Measurements from ENCODE around the gene NR1H3. TPM values are rescaled to one million over a fixed set of nuclear protein-coding genes. Genes with fewer than 3 reads are reported as not detected.

Gene NR1H3
- total RNA-seq, 2 donors from 2014 or later: 15.9 to 23.2 TPM

DNA sequence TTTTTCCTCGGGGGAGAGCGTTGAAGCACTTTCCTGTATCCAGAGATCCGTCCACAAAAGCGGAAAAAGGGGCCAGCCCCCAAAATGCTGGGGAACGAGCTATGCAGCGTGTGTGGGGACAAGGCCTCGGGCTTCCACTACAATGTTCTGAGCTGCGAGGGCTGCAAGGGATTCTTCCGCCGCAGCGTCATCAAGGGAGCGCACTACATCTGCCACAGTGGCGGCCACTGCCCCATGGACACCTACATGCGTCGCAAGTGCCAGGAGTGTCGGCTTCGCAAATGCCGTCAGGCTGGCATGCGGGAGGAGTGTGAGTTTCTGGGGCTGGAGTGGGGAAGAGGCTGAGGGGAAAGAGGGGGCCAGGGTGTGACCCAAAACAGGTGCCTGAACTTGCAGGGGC is 2.6 kb downstream of the NR1H3 start:
- Histone ChIP-seq H3K4me3 (no peak overlapping the region), H3K4me1 (peaks cover 0 to 42% of the 10 kb centered on the region in 2 donors), H3K36me3 (no peaks in the 10 kb centered on the region), H3K9me3 (no peaks in the 10 kb centered on the region), H3K27ac (no peak overlapping the region), H3K27me3 (no peaks in the 10 kb centered on the region)
- DNase-seq (ENCODE audit: low spot score): no peak
- TF ChIP-seq, protein P1, sequence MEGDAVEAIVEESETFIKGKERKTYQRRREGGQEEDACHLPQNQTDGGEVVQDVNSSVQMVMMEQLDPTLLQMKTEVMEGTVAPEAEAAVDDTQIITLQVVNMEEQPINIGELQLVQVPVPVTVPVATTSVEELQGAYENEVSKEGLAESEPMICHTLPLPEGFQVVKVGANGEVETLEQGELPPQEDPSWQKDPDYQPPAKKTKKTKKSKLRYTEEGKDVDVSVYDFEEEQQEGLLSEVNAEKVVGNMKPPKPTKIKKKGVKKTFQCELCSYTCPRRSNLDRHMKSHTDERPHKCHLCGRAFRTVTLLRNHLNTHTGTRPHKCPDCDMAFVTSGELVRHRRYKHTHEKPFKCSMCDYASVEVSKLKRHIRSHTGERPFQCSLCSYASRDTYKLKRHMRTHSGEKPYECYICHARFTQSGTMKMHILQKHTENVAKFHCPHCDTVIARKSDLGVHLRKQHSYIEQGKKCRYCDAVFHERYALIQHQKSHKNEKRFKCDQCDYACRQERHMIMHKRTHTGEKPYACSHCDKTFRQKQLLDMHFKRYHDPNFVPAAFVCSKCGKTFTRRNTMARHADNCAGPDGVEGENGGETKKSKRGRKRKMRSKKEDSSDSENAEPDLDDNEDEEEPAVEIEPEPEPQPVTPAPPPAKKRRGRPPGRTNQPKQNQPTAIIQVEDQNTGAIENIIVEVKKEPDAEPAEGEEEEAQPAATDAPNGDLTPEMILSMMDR (IDR thresholded peaks at IDR 0.05): no peak

DNA sequence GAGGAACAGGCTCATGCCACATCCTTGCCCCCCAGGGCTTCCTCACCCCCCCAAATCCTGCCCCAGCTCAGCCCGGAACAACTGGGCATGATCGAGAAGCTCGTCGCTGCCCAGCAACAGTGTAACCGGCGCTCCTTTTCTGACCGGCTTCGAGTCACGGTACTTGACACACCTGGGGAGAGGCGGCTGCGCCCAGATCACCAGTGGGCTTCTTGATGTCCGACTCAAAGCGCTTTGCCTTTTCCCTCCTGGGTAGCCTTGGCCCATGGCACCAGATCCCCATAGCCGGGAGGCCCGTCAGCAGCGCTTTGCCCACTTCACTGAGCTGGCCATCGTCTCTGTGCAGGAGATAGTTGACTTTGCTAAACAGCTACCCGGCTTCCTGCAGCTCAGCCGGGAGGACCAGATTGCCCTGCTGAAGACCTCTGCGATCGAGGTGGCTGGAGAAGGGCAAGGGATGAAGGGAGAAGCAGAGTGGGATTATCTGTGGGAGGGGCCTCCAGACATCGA is 3.5 kb downstream of the NR1H3 start:
- H3K36me3 ChIP-seq: no peaks in the 10 kb centered on the region
- H3K9me3 ChIP-seq: no peaks in the 10 kb centered on the region
- H3K27me3 ChIP-seq: no peaks in the 10 kb centered on the region
- DNase-seq (ENCODE audit: low spot score): no peak
- TF ChIP-seq, protein P1 (IDR thresholded peaks at IDR 0.05): no peak
- H3K4me3 ChIP-seq: no peak overlapping the region
- H3K27ac ChIP-seq: no peak overlapping the region
- H3K4me1 ChIP-seq: peaks cover 0 to 35% of the 10 kb centered on the region in 2 donors

DNA sequence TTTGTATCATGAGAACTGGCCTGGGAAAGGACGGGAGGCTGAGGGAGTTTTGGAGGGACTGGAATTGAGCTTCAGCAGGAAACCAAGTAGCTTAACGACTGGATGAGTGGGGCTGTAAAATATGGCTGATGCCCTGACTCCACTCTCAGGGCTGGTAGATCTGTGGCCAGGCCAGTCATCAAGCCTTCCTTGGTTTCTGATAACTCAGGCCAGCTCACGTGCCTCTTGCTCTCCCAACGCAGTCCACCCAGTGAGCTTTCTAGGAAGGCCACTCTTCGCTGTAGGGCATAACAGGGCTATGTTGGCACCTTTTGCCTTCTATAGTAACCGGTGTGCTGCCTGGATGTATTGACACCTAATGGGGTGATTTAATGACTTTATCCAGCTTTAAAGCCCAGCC is 6.3 kb downstream of the NR1H3 start:
- Histone ChIP-seq H3K4me1 (peaks cover 0 to 26% of the 10 kb centered on the region in 2 donors), H3K4me3 (no peak overlapping the region), H3K27me3 (no peaks in the 10 kb centered on the region), H3K27ac (no peak overlapping the region), H3K9me3 (no peaks in the 10 kb centered on the region), H3K36me3 (no peaks in the 10 kb centered on the region)
- TF ChIP-seq, protein P1 (IDR thresholded peaks at IDR 0.05): no peak
- DNase-seq (ENCODE audit: low spot score): no peak

DNA sequence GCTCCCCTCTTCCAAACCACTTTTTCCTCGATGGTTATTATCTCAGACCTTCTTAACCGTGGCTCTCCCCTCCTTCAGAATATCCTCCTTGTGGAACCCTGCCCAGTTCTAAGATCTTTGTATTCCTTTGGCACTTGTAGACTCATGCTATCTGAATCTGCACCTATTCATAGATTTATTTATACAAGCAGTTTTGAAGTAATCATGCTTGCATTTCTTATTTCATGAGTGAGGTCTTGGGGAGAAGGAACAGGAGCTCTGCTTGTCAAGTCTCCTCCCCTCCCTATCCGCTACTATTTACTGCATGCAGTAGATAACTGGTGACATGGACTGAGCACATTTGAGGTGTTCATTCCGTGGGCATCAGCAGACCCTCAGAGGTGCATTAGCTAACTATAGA is 6.7 kb downstream of the NR1H3 start:
- H3K4me1 ChIP-seq: peaks cover 0 to 23% of the 10 kb centered on the region in 2 donors
- no peaks in the 10 kb centered on the region for H3K36me3 ChIP-seq
- H3K4me3 ChIP-seq: no peak overlapping the region
- TF ChIP-seq, protein P1 (IDR thresholded peaks at IDR 0.05): no peak
- no peak for DNase-seq (ENCODE audit: low spot score)
- no peaks in the 10 kb centered on the region for H3K27me3 ChIP-seq
- no peak overlapping the region for H3K27ac ChIP-seq
- no peaks in the 10 kb centered on the region for H3K9me3 ChIP-seq

DNA sequence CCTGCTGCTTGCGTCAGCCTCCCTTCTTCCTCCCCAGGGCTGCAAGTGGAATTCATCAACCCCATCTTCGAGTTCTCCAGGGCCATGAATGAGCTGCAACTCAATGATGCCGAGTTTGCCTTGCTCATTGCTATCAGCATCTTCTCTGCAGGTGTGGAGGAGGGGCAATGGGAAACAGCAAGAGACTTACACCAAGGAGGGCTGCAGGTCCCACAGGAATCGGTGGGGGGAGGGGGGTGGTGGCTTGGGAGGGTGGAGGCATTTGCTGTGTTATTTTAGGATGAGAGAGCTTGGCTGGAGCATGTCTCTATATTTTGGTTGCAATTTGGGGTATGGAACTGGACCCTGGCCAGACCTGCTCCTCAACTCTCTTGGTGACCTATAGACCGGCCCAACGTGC is 10.1 kb downstream of the NR1H3 start:
- peaks cover 0 to 47% of the 10 kb centered on the region in 2 donors for H3K4me1 ChIP-seq
- TF ChIP-seq, protein P1 (IDR thresholded peaks at IDR 0.05): no peak
- no peak for DNase-seq (ENCODE audit: low spot score)
- no peaks in the 10 kb centered on the region for H3K36me3 ChIP-seq
- H3K9me3 ChIP-seq: no peaks in the 10 kb centered on the region
- no peak overlapping the region for H3K4me3 ChIP-seq
- peak overlapping the region in 1 of 2 donors; percentile 89 for H3K27ac ChIP-seq
- no peaks in the 10 kb centered on the region for H3K27me3 ChIP-seq

DNA sequence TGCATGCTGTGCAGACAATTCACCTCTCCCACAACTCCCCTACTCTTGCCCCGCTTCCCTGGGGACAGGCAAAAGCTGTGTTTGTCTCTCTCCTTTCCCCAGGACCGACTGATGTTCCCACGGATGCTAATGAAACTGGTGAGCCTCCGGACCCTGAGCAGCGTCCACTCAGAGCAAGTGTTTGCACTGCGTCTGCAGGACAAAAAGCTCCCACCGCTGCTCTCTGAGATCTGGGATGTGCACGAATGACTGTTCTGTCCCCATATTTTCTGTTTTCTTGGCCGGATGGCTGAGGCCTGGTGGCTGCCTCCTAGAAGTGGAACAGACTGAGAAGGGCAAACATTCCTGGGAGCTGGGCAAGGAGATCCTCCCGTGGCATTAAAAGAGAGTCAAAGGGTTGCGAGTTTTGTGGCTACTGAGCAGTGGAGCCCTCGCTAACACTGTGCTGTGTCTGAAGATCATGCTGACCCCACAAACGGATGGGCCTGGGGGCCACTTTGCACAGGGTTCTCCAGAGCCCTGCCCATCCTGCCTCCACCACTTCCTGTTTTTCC is 10.7 kb downstream of the NR1H3 start:
- H3K27ac ChIP-seq: peak overlapping the region; percentile 89 to 97
- TF ChIP-seq, protein P1 (IDR thresholded peaks at IDR 0.05): no peak
- H3K4me3 ChIP-seq: peak overlapping the region in 1 of 2 donors; percentile 90
- peaks cover 0 to 53% of the 10 kb centered on the region in 2 donors for H3K4me1 ChIP-seq
- H3K9me3 ChIP-seq: no peaks in the 10 kb centered on the region
- DNase-seq (ENCODE audit: low spot score): no peak
- H3K36me3 ChIP-seq: no peaks in the 10 kb centered on the region
- H3K27me3 ChIP-seq: no peaks in the 10 kb centered on the region

All from right atrium auricular region (tissue), 2 donors.